HS-27A (cell line): ENCODE measurements around the gene MRPS16.
"Not testable (repeated sequence)": the region's sequence is repeated elsewhere in the genome, so short reads cannot be mapped to it uniquely, and the experiment has no call there.

Experiments used
- DNase-seq: peaks from one replicate; pipeline ENCODE4 v3.0.0-alpha.2; 2012; ENCODE audit warnings: low read depth, missing footprints

MRPS16 gene

GRCh38 chr10:73252445-73253224 lies at the start of gene MRPS16:
Gene MRPS16, minus strand, starts transcription at chr10:73252644. Its CDS starts 162 bp downstream, at chr10:73252482.
- peak; percentile 73 for DNase-seq

DNA sequence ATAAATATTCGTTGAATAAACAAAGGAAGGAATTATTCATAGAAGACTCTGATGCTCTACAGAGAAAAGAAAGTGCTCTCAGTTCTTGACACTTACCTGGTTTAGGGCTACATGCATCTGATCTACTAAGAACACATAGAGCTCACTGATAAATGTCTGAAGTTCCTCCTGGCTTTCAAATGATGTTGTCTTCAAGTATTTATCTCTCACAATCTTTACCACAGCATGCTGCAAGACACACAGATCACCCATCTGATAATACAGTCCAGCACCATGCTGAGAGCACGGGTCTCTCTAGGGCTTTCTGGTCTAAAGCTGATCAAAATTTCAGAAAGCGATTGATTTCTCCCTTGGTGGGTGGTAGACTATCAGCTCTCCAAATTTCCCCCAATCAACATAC lies 44.5 kb upstream of the MRPS16 start:
- no peak for DNase-seq

DNA sequence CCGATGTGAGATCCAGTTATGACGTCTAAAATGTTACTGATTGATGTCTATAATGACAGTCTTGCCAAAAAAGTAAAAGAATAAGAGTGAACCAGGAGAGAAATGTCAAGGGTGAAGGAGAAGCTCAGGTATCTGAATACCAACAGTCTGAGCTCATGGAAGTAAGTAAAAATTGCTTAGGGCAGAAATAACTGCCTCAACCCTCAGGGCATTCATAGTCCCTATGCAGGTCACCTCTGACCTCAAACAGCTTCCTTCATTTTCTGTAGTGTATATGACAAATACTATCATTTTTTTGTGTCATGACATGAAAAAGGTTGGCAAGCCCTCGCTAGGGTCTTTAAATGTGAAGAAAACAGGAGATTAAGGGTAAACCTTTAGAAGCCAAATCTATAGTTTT lies 41.0 kb upstream of the MRPS16 start:
- DNase-seq: no peak

GRCh38 chr10:73289958-73290357 lies 37.5 kb upstream of the MRPS16 start:
- DNase-seq: no peak

DNA sequence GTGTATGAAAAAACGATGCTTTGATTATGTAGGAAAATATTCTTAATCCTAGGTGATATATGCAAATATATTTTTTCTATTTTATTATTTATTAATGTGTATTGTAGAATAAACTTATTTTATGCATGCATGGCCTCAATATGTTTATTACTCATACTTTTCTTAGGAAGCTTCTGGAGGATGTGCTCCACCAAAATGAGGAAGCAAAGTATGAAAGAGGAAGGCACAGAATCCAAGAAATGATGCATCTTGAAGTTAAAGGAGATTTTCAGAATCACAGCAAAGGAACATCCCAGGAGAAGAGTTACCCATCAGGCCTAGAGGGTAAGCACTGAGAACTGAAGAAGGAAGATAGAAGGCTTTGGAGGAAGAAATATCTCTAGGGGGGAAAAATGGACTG lies 35.0 kb upstream of the MRPS16 start:
- DNase-seq: no peak

- no peak for DNase-seq
Observed at GRCh38 chr10:73281097-73281496, 28.7 kb upstream of the MRPS16 start.

GRCh38 chr10:73264423-73264822 lies 12.0 kb upstream of the MRPS16 start:
- no peak for DNase-seq

- peak; percentile 33 for DNase-seq
Observed at GRCh38 chr10:73263693-73264347, 11.4 kb upstream of the MRPS16 start.

DNA sequence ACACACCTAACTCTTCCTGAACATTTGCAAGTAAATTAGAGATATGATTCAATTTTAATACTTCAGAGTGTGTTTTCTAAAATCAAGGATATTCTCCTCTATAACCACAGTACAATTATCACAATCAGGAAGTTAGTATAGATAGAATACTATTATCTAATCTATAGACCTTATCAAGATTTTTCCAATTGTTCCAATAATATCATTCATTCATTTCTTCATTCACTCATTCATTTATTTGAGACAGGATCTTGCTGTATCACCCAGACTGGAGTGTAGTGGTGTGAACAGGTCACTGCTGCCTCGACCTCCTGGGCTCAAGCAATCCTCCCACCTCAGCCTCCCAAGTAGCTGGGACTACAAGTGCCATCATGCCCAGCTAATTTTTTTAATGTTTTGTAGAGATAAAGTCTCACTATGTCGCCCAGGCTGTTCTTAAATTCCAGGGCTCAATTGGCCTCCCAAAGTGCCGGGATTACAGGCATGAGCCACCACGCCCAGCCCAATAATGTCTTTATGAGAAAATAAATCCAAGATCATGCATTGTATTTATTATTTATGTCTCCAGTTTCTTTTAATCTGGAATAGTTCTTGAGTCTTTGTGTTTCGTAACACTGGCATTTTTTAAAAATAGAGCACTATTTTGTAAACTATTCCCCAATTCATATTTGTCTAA lies 10.6 kb upstream of the MRPS16 start:
- no peak for DNase-seq

DNA sequence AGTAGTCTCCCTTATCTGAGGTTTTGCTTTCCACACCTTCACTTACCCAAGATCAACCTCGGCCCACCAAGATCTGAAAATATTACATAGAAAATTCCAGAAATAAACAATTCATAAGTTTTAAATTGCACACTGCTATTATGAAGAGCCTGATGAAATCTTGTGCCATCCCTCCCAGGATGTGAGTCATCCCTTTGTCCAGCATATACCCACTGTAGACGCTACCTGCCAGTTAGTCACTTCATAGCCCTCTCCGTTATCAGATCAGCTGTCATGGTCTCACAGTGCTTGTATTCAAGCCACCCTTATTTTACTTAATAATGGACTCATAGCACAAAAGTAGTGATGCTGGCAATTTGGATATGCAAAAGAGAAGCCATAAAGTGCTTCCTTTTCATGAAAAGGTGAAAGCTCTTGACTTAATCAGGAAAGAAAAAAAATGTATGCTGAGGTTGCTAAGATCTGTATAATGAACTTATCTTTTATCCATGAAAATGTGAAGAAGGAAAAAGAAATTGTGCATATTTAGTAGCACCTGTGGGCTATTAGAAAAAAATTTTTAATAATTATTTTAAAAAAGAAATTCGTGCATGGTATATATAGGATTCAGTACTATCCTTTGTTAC lies 9.8 kb upstream of the MRPS16 start:
- peak; percentile 40 for DNase-seq

GRCh38 chr10:73261362-73261995 lies 9.0 kb upstream of the MRPS16 start:
- no peak for DNase-seq

- DNase-seq: not testable (repeated sequence)
Observed at GRCh38 chr10:73258612-73259011, 6.2 kb upstream of the MRPS16 start.

GRCh38 chr10:73253225-73253555 lies 746 bp upstream of the MRPS16 start:
- DNase-seq: no peak

GRCh38 chr10:73251683-73252444 lies 580 bp downstream of the MRPS16 start:
- no peak for DNase-seq

- no peak for DNase-seq
Observed at GRCh38 chr10:73248259-73248724, 4.2 kb downstream of the MRPS16 start.

DNA sequence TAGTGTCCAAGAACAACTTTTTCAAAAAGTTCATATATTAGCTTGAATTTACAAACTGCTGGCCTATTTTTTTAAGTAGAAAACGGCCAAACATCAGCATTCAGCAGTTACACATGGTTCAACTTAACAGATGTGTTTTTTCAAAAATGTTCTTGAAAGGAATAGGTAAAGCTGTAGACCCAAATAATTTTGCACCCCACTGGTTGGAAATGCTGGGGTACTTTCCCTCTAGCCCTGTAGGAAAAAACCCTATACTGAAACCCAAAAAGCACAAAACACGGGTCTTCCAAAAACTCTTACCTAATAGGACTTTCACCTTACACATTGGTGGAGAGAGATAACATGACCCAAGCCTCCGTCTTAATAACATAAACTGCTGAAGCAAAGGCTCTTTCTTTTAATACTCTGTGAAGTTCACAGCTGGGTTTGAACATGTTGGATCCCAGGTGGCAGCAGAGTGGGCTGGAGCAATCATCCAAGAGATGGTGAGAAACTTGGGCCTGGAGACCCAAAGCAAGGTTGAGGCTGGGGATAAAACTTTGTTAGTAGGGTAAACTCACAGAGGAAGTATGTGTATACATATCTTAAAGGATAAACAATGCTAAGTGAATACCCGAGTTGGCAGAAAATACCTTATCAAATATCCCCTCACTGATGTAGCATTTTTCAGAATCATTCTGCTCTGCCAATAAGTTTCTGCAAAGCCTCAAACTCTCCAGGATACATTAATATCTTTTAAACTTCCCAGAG lies 4.8 kb downstream of the MRPS16 start:
- no peak for DNase-seq

GRCh38 chr10:73246646-73247508 lies 5.6 kb downstream of the MRPS16 start, which contains the start of gene DNAJC9:
Gene DNAJC9, minus strand, starts transcription at chr10:73247255. Its CDS starts 66 bp downstream, at chr10:73247189.
- DNase-seq: peak; percentile 66

DNA sequence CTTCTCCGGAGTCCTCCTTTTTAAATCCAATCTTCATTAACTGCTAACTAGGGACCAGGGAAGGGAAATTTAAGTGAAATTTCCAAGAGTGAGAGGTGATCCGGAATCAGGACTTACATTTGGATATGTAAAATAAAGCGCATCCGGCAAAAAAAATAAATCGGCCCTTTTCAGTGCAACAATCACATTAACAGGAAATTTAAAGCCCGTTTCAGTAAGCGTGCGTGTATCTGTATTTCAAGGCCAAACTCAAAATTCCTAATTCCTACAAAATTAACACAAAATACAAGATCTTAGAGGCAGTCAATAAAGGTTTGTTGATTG lies 6.2 kb downstream of the MRPS16 start:
- DNase-seq: no peak

DNA sequence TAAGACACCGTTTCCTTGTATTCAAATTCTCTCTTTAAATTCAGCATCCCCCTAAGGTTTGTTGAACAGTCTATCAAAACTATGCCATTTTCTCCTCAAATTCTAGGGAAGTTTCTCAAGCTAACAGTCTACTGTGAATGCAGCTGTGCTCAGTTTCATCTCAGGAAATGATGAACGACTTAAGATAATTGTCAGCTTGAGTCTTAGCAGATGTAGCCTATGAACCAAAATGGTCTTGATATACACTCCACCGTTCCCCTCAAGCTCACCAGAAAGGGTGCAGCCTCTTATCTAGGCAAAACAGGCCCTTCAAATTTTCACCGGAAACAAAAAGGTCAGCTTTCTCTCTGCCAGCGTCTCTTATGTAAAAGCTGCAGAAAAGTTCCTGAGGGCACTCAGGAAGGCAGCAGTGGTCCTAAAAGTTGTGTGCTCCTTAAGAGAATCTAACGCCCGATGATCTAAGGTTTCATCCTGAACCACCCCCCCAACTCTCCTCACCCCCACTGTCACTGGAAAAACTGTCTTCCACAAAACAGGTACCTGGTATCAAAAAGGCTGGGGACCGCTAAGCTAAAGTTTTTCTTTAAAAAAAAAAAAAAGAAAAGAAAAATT lies 7.5 kb downstream of the MRPS16 start:
- no peak for DNase-seq
